Cerebellar nuclear complex (tissue), 1 donor: Measurements from ENCODE around the gene VAV3.
"Not testable (repeated sequence)": the region's sequence is repeated elsewhere in the genome, so short reads cannot be mapped to it uniquely, and the experiment has no call there.

Experiments used
- DNase-seq, 2 experiments: peaks; one replicate each; lab custom pipeline; 2025; lab: John Stamatoyannopoulos, UW

The VAV3 gene, protein sequence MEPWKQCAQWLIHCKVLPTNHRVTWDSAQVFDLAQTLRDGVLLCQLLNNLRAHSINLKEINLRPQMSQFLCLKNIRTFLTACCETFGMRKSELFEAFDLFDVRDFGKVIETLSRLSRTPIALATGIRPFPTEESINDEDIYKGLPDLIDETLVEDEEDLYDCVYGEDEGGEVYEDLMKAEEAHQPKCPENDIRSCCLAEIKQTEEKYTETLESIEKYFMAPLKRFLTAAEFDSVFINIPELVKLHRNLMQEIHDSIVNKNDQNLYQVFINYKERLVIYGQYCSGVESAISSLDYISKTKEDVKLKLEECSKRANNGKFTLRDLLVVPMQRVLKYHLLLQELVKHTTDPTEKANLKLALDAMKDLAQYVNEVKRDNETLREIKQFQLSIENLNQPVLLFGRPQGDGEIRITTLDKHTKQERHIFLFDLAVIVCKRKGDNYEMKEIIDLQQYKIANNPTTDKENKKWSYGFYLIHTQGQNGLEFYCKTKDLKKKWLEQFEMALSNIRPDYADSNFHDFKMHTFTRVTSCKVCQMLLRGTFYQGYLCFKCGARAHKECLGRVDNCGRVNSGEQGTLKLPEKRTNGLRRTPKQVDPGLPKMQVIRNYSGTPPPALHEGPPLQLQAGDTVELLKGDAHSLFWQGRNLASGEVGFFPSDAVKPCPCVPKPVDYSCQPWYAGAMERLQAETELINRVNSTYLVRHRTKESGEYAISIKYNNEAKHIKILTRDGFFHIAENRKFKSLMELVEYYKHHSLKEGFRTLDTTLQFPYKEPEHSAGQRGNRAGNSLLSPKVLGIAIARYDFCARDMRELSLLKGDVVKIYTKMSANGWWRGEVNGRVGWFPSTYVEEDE

DNA sequence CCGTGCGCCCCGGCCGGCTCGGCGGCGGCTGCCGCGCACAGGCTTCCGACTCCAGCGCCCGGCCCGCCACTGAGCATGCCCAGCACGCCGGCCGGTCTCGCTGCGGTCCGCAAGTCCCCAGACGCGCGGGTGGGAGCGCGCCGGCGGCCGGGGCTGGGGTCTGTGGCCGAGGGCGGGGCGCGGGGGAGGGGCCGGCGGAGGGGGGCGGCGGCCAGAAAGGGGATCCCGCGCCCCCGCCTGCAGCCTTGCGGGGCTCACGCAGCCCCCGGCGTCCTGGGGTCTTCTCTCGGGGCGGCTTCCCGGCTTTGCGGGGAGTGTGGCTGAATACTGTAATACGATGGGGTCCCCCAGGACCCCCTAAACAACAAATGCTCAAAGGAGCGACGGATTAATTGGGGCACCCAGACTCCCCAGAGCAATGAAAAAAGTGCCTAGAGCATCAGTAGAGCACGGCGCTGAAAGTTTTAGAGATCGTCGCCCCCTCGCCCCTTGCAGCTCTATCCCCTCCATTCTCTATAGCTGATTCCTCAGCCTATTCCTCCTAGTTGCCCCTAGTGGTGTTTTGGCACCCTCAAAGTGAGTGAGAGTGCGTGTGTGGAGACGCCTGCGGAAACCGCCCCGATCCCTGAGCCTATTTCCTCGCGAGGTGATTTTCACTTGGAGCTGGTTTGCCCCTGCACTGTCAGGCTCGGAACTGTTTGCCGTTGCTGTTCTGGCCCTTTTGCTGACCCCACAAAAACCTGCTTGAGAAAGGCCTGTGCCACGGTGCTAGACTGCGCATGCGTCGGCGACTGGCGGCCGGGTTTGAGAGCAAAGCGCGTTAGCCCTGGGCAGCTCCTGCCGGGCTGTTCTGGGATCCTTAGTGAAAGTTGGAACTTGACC, at the start of gene VAV3:
VAV3 (minus strand) TSS at position 71 of the 882 bp plus-strand sequence. CDS start 311 bp downstream, outside the sequence.
- no peak for DNase-seq

DNA sequence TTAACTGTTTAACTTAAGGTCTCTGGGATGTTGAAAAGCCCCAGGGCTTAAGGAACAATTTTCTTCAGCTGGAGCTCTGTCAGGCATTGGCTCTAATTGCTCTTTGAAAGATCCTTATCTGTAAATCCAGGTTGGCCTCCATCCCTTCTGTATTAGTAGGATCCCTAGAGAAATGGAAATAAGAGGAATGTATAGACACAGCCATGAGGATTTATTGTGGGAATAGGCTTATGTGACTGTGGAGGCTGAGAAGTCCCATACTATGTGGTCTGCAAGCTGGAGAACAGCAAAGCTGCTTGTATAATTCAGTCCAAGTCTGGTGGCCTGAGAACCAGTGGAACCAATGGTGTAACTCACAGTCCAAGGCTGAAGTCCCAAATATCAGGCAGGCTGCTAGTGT, 47.6 kb upstream of the VAV3 start:
- DNase-seq: no peak

DNA sequence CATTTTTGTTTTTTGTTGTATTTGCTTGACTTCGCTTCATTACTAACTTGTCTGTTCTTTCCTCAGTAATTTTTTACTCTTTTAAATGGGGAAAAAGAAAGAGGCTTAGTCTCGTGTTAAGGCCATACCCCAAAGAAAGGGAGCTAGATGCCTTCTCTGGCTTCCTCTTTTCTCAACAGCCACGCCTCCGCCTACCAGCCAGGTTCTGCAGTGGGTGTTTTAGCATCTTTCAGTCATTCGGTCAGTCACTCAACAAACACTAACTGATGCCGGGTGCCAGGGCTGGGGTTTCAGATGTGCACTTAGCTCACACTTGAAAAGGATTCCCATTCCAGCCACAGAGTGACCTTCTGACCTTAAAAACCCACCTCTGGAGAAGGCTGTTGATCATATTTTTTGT, 46.3 kb upstream of the VAV3 start:
- no peak for DNase-seq

DNA sequence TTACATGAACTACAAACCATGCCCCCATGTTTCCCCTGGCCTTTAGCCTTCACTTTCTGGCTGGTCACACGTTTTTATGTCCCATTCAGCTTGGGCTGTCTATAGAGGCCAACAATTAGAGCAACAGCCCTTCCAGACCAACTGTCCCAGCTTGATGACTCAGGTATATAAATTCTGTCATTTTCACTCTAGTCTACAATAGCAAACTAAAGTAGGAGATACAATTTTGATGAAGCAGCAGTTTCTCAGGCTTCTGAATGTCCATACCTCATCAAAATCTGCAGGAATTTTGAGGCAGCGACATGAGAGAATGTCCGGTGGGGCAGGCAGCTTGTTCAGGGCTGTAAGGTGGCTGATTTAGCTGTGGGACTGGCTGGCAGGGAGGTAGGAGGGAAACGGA, 45.6 kb upstream of the VAV3 start:
- DNase-seq: no peak

DNA sequence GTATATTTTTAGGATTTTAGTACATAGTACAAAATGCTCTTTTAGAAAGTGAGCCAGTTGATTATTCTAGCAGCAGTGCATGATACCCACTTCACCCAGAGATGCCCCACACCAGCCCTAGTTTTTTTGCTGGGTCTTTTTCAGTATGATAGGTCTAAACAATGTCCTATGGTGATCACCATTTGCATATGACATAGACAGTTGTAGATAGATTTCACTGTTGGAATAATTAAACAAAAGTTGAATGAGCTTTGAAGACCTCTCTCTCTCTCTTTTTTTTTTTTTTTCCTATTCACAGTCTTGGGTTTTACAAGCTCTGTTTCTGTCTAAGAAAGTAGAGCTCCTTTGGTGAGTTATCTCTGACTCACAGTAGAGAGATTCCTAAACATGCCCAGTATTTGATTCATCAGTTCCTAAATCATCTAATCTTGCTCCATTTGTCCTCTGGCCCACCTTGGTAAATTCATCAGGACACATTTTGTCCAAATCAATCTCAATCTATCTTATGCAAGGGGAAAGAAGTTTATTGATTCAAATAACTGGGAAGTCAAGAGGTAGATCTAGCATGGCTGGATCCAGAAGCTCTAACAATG, 44.7 kb upstream of the VAV3 start:
- DNase-seq: no peak

DNA sequence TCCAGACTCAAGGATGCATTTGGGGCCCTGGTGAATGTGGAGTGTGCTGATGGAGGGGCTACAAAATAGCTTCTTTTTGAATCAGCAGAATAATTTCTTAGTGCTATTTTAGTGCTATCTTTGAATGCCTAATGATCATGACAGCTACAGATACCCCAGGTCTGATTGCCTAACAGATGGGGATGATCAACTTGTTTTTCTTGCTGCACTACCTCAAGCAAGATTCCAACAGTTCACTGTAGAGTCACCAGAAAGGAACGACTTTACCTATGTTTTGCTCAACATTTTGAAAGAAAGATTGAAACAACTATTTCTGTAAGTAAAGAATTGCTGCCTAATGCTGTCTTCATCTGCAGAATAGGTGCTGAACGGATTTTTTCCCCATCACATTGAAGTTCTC, 42.6 kb upstream of the VAV3 start:
- no peak for DNase-seq

DNA sequence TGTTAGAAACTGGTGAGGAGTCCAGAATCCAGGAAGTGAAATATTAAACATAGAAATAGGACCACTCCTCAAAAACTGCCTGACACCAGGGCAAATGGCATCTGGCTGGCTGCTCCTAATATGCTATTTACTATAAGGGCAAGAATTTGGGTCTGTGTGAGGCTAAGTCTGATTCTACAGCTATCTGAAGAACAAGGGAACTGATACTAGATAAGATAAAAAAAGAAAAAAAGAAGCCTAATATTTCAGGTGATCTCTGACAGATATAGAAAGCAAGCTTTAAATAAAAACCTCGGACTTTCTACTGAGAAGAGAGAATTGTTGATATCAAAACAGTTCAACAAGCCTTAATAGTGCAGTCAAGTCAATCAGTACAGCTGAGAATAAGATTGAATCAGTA, 42.1 kb upstream of the VAV3 start:
- DNase-seq: no peak

DNA sequence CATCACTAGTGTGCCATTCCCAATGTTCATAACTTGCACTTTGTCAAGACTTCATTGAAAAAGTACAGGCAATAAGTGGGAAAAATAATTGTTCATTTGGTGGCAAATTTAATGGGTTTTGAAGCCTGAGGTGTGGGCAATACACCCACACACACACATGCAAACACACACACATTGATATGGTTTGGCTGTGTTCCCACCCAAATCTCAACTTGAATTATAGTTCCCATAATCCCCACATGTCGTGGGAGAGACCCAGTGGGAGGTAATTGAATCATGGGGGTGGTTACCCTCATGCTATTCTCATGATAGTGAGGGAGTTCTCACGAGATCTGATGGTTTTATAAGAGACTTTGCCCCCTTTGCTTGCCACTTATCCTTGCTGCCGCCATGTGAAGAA, 39.9 kb upstream of the VAV3 start:
- not testable (repeated sequence) for DNase-seq

DNA sequence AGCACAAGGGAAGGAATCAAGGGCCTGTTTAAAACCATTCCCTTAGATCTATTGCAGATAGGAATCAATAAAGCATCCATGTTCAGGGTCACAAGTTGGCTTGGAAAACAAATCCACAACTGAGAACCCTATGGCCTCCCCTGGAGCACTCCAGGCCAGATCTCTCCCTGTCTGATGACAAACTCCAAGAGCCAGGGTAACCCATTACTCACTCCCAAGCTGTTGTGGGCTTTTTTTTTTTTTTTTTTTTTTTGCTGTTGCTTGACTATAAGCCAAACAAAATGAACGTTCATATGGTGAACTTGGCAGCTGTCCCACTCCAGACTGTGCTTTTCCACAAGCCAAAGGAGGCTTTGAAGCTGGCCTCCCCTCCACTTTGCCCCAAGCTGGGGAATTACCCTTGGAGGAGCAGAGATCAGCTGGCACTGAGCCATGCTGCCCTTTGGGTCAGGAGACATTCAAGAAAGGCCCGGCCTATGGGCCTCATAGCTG, 35.7 kb upstream of the VAV3 start:
- DNase-seq: no peak

DNA sequence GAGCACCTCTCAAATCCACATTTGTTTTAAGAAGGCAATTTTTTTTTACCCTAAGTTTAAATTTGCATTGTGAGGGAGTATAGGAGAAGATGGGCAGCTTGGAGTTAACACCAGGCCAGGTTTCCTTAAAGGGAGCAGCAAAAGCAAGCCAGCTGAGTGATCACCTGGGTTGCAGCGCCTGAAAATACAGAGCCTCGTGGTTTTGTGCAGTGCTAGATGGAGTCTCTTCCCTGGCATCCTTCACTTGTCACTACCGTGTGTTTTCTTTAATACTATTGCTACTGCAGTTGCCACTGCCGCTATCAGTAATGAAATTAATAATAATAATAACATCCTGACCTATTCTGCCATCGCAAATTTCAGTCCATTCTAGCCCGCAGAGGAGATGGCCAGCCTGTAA, 35.2 kb upstream of the VAV3 start:
- DNase-seq: no peak

DNA sequence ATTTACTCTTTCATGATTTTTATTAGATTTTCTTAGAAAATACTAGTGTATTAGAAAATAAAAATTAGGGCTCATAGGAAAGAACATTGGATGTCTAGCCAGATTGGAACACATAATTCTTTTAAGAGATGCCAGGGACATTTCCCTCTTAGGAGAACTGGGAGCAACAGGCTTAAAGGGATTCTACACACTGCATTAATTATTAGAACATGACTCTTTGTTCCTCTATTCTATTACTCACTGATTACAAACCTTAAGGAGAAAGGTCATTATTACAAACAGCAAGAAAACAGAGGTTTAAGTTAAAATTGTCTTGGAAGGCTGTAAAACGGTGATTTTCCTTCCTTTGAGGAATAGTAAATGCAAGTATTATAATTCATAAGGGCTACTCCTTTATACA, 32.9 kb upstream of the VAV3 start:
- DNase-seq: no peak

DNA sequence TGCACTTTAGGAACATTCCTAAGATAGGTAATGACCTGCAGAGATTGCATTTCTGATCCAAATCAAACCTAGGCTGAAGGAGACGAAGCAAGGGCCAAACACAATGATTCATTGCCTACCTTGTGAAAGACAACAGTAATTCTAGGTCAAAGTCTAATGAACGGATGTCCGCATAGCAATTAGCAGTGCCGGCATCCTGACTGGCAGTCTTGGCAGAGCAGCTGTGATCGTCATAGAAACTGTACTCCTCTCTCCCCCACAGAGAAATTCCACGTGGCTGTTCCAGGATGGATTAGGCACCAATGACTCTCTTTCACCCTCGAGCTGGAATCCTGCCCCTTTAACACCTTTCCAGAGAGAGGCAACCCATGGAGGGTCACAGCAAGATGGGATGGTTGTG, 28.9 kb upstream of the VAV3 start:
- DNase-seq: no peak

DNA sequence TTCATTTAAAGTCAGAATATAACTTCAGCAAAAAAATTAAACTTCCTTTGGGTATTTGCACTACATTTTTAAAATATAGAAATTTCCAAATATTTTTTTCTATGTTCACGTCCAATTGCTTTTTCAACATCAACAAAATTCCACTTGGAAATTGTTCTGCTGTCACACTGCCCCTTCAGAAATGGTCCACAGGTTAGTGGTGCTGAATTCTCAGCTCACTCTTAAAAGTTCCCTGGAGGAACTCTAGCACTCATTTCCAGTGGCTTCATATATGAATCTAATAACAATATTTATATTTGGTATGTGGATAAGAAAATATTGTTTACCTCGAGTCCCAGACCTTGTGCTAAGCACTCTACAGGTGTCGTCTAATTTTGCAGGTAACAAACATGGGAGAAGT, 27.4 kb upstream of the VAV3 start:
- no peak for DNase-seq

DNA sequence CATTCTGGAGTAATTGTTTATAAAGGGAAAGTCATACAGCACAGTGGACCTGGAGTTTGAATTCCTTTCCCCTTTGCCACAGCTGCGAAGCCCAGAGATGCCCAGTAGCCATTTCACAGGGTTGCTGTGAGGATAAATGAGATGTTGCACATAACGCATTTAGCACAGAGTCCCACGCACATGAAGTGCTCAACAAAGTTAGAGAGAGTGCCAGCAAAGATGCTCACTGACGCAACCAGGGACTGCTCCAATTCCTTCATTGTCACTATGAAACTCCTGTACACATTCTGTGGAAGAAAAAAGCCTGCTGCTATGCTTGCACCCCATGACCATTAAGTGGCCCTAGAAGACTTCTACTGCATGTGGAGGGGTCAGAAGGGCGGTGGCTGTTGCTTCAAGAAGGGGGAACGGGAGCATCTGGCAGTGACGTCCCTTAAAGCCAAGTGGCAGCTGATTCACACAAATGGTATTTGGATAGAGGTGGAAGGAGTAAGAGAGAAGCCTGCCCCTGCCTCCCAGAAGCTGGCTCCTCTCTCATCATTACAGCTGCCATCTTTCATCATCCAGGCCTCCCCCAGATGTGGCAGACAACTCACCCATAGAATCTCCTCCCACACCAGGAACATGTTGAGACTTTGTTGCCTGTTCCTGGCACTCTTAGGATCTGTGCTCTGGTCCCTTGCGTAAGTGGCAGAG, 26.5 kb upstream of the VAV3 start:
- DNase-seq: no peak

DNA sequence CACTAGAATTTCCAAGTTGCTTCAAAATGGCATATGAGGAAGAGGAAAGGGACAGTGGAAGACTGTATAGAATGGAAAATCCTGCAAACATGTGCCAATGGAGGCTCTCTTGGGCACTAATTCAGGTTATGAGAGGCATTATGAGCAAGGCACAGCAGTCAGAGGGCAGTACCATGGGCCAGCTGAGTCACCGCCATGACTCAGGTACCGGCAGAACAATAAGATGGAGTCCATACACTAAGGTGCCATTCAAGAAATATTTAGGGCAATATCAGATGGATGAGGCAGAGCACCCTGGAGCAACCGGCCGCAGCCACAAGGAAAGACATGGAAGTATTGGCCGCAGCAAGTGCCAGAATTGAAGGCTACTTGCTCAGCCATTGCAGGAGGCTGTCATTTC, 25.6 kb upstream of the VAV3 start:
- no peak for DNase-seq

DNA sequence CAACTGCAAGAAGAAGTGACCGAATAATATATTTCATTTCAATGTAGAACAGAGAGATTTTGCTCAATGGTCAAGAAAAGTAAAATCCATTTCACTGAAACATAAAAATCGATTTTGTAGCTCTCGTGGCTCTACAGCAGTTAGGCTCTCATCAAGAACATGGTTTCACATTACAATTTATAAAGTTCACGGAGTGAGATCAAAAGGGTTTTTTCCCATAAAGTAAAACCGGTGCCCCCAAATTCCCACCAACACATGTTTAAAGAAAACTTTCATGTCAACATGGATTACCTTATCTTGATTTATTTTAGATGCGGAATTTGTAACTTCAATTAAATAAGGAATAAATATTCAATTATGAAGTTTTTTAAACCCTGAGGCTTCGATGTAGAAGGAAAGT, 16.3 kb upstream of the VAV3 start:
- no peak for DNase-seq

DNA sequence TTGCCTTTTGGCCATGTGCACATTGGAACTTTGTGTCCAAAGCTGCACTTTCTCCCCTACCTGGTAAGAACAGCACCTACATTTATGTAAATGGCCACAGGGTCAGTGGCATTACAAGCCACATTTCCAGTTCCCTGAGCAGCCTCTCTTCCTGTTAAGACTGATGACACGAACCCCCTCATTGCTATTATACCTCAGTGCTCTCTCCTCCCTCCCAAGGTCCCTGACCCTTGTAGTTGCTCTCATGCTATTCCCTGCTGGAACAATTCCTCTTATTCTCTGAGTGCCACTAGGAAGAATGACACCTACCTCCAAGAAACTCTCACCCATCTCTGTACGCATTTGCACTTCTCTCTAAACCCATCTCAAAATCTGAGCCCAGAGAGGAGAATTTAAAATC, 14.9 kb upstream of the VAV3 start:
- no peak for DNase-seq

DNA sequence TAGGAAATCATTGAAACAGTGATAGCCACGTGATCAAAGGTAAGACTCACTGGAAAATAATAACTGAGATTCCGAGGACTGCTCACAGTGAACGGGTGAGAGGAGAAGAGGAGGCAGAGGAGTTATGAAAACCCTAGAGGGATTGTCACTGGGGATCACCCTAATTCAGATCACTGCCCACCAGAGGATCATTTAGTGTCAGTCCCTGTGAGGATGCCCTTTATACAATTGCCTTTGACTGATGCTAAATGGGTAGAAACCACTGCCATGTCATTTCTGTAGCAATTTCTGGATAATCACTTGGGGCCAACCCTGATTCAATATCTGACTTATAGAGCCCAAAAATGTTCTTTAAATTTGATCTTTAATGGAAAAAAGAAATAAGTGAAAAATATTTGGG, 14.1 kb upstream of the VAV3 start:
- DNase-seq: no peak

DNA sequence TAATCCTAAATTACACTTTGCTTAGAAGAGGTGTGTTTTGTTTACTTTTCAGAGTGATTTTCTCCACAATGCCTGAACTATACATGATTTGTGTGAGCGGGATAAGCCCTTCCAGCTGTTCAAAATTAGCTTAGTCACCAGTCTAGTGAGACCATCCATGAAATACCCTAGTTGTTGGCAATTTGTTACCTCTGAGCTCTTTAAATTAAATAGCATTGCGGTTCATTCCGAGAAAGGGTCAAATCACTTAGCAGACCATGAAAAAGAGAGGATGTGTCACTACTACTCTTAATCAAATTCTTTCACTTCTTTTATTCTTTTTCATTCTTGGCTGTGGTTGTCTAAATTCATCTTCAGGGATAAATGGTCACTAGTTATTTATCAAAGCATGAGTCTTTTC, 11.9 kb upstream of the VAV3 start:
- DNase-seq: no peak

DNA sequence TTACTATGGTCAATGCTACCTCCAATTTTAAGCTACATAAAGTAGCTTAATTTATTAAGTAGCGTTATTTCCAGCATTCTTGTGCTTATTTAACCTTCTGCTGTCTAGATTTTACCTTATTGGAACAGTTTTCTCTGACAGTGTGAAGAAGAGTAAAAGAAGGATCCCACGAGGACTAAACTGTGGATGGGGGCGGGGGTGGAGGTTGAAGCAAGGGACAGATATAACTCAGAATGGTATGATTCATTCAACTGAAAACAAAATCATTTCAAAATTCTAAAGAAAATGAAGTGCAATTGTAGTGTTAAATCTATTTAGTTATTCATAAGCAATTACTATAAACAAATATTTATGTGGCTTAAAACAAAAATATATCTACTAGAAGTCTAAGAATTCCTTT, 11.5 kb upstream of the VAV3 start:
- DNase-seq: no peak

DNA sequence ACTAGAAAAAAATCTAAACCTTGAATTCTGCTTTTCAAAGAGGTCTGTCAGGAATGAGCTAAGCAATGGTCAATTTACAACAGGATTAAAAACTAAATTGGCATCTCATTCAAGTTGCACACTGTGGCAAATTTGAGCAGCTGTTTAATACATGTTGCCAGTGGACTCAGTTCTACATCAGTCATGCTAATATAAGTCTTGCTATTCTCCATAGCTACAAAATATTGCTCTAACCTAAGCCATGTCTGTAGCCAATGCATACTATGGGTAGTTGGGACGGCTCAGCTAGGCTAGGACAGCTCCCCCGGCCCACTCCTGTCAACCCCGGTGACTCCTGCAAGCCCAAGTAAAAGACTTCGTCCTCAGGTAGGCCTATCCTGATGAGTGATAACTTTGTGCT, 10.9 kb upstream of the VAV3 start:
- DNase-seq: no peak
